Breast epithelium (tissue), 3 donors: ENCODE results near the gene PLCH2.

Experiments
- POLR2A ChIP-seq: fragments of 450-650 bp; IDR thresholded peaks from one replicate; pipeline ENCODE4 v1.6.1; 2016; ENCODE audit warnings: antibody characterized with exemption, mild to moderate bottlenecking, moderate library complexity
- POLR2AphosphoS5 ChIP-seq, 3 donors: sonication (generic); formaldehyde crosslinking; IDR thresholded peaks; one replicate each; pipeline ENCODE4 v1.6.1; 2017; ENCODE audit warnings: antibody characterized with exemption in 3 of 3

DNA sequence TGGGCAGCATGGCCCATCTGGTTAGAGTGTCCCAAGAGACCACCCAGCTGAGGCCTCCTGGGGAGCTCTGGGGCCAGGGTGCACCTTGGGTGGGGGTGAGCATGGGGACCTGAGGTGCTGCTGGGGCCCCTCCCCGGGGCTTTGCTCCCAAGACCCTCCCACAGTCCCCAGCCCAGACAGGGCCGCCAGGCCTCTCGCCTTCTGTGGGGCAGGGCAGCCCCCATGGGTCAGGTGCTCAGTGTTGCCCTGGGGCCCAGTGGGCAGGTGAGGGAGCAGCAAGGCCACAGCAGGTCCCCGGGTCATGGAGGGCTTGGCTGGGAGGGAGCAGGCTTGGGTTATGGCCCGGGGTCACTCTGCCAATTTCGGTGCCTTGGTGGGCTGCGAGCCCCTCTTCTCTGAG lies 39.2 kb upstream of the PLCH2 start:
- TF ChIP-seq POLR2A = no peak
- no peak for TF ChIP-seq POLR2AphosphoS5 (IDR thresholded peaks at IDR 0.05)
